Epithelial cell of esophagus (primary cell): ENCODE data around the gene CXCL3.

Source experiments
- DNase-seq: peaks from one replicate; pipeline ENCODE4 v3.0.0; 2010; ENCODE audit warnings: low read depth
- H3K4me3 ChIP-seq: 2 replicates; pipeline ENCODE4 v1.5.1; 2011; ENCODE audit warnings: mild to moderate bottlenecking, low read length, control low read depth
- CTCF ChIP-seq: IDR thresholded peaks from 2 replicates; pipeline ENCODE4 v1.5.1; 2011; ENCODE audit warnings: low read depth, mild to moderate bottlenecking, low read length, control low read depth, inconsistent platforms; ENCODE audit not compliant: insufficient read depth; ENCODE audit errors: missing control alignments

The CXCL3 gene

GRCh38 chr4:74073358-74073757 is 34.9 kb upstream of the CXCL3 start:
- H3K4me3 ChIP-seq = no peak overlapping the region
- TF ChIP-seq CTCF = no peak
- no peak for DNase-seq

- no peak overlapping the region for H3K4me3 ChIP-seq
- TF ChIP-seq CTCF = no peak
- no peak for DNase-seq
Observed at GRCh38 chr4:74072739-74073138, 34.2 kb upstream of the CXCL3 start.

GRCh38 chr4:74067586-74067985 is 29.1 kb upstream of the CXCL3 start:
- TF ChIP-seq CTCF = no peak
- no peak for DNase-seq
- H3K4me3 ChIP-seq = no peak overlapping the region

- no peak overlapping the region for H3K4me3 ChIP-seq
- TF ChIP-seq CTCF = no peak
- no peak for DNase-seq
Observed at GRCh38 chr4:74066232-74066631, 27.7 kb upstream of the CXCL3 start.

GRCh38 chr4:74065115-74065642 is 26.7 kb upstream of the CXCL3 start:
- H3K4me3 ChIP-seq = no peak overlapping the region
- no peak for TF ChIP-seq CTCF
- DNase-seq = no peak

GRCh38 chr4:74063859-74064258 is 25.4 kb upstream of the CXCL3 start:
- no peak overlapping the region for H3K4me3 ChIP-seq
- TF ChIP-seq CTCF = no peak
- no peak for DNase-seq

- no peak for DNase-seq
- TF ChIP-seq CTCF = no peak
Observed at GRCh38 chr4:74062953-74063352, 24.5 kb upstream of the CXCL3 start.

More at GRCh38 chr4:74062953-74063352, 24.5 kb upstream of the CXCL3 start:
- no peak overlapping the region for H3K4me3 ChIP-seq
